Adrenal gland (tissue), 12 donors: ENCODE data around the gene JAZF1. TPM values are rescaled to one million over a fixed set of nuclear protein-coding genes. Genes with fewer than 3 reads are reported as not detected.

Experiments
- DNase-seq, 7 donors: peaks; one replicate each; pipeline ENCODE4 v3.0.0-alpha.2; 2019 to 2020
- H3K27ac ChIP-seq, 5 donors: fragments of 200-600 bp; sonication (generic) in 4 of 5; 1 replicate in 3 of 5; 2 replicates in 2 of 5; pipeline versions ENCODE4 v1.5.1 to v1.8.0; 2016 to 2020; ENCODE audit warnings: mild to moderate bottlenecking in 1 of 5
- H3K27me3 ChIP-seq: fragments of 200-600 bp; 2 replicates; pipeline ENCODE4 v1.8.0; 2021
- H3K36me3 ChIP-seq, 2 donors: fragments of 200-600 bp; replicated peaks in 1 of 2; 1 replicate in 1 of 2; 2 replicates in 1 of 2; pipeline versions ENCODE4 v1.5.1 to v1.8.0; 2018 to 2022
- H3K4me1 ChIP-seq, 2 donors: fragments of 200-600 bp; replicated peaks in 1 of 2; 1 replicate in 1 of 2; 2 replicates in 1 of 2; pipeline versions ENCODE4 v1.5.1 to v1.8.0; 2018 to 2021
- H3K4me3 ChIP-seq, 4 donors: fragments of 200-600 bp; sonication (generic) in 3 of 4; one replicate each; pipeline ENCODE4 v1.5.1; 2016 to 2018
- H3K9me3 ChIP-seq, 3 donors: fragments of 200-600 bp; sonication (generic) in 1 of 3; replicated peaks in 1 of 3; 1 replicate in 2 of 3; 2 replicates in 1 of 3; pipeline versions ENCODE4 v1.5.1 to v1.8.0; 2016 to 2021
- POLR2A ChIP-seq, 2 donors: fragments of 450-650 bp; IDR thresholded peaks; one replicate each; pipeline ENCODE4 v1.6.1; 2017; ENCODE audit warnings: antibody characterized with exemption in 2 of 2, mild to moderate bottlenecking in 2 of 2, moderate library complexity in 1 of 2
- WGBS, 4 donors: extraction: QIAGEN DNeasy Blood & Tissue Kit in 2 of 4; methylation state at CpG; one replicate each; pipeline versions ENCODE4 v1.1.5 to v1.1.7; 2013 to 2017; 5-methylcytosine and 5-hydroxymethylcytosine counted together
- intact Hi-C, 2 donors: fragments of 100-400 bp; cut with DNase I; formaldehyde crosslinking; loops; one replicate each; pipeline versions ENCODE4 v1.14.1 to v1.15.0; 2022 to 2023
- polyA plus RNA-seq, 3 donors: library from polyadenylated mRNA; stranded (reverse); fragments of 200-250 nt in 2 of 3; fragments of 350-450 nt in 1 of 3; fragmentation: Illumina TruSeq in 1 of 3; extraction: RNeasy Lipid Tissue Mini Kit (QIAGEN cat#74804) in 1 of 3; gene quantifications; one replicate each; pipeline ENCODE4 v1.2.3, GENCODE V29; 2013 to 2014
- total RNA-seq, 9 donors: library from RNA; depleted of rRNA in 4 of 9; stranded (reverse); fragments of >200 nt in 4 of 9; fragments of 120-200 nt in 1 of 9; fragmentation: NEBNext Ultra II Directional in 1 of 9; extraction: Animal tissue kit (Norgen Biotek cat#: 25700) in 1 of 9; gene quantifications; one replicate each; pipeline versions ENCODE4 v1.1.0 to v1.2.4, GENCODE V29; 2013 to 2023
- TF ChIP-seq, protein P1 (sequence below), 6 experiments: fragments of 450-650 bp in 4 of 6; fragments of 200-600 bp in 2 of 6; sonication (generic) in 1 of 6; IDR thresholded peaks; 1 replicate in 5 of 6; 2 replicates in 1 of 6; pipeline versions ENCODE4 v1.5.1 to v1.8.0; 2016 to 2021; ENCODE audit warnings: antibody characterized with exemption in 6 of 6, mild to moderate bottlenecking in 2 of 6, moderate library complexity in 1 of 6
- donor health status: healthy with polysubstance abuse.
- donor health status: Bipolar disorder and iron deficiency.
- donor health status: DM: yes; HTN: yes; CAD: no.
- donor health status: DM: no; HTN: no; CAD: no.
- donor health status: DM: no; HTN: no; CAD: no.
- donor health status: DM: yes; HTN: yes; CAD: no.

Gene JAZF1
- total and polyA plus RNA-seq, 12 donors = 18.5 to 192 (median 96.3) TPM

- intact Hi-C loops = no loop called here
- no peak for DNase-seq
- Histone ChIP-seq H3K9me3 (no peaks in the 10 kb centered on the region), H3K4me1 (no peaks in the 10 kb centered on the region), H3K36me3 (no peaks in the 10 kb centered on the region), H3K27me3 (no peaks in the 10 kb centered on the region), H3K27ac (no peak overlapping the region), H3K4me3 (no peak overlapping the region)
- TF ChIP-seq, protein P1, sequence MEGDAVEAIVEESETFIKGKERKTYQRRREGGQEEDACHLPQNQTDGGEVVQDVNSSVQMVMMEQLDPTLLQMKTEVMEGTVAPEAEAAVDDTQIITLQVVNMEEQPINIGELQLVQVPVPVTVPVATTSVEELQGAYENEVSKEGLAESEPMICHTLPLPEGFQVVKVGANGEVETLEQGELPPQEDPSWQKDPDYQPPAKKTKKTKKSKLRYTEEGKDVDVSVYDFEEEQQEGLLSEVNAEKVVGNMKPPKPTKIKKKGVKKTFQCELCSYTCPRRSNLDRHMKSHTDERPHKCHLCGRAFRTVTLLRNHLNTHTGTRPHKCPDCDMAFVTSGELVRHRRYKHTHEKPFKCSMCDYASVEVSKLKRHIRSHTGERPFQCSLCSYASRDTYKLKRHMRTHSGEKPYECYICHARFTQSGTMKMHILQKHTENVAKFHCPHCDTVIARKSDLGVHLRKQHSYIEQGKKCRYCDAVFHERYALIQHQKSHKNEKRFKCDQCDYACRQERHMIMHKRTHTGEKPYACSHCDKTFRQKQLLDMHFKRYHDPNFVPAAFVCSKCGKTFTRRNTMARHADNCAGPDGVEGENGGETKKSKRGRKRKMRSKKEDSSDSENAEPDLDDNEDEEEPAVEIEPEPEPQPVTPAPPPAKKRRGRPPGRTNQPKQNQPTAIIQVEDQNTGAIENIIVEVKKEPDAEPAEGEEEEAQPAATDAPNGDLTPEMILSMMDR (IDR thresholded peaks at IDR 0.05) = no peak
- no peak for TF ChIP-seq POLR2A (IDR thresholded peaks at IDR 0.05)
- 94 to 98% (median 96%) methylated on average over 1 of the region's 1 CpG for WGBS, 4 donors
Observed at GRCh38 chr7:27976531-27976930, 204.1 kb downstream of the JAZF1 start.

- no peaks in the 10 kb centered on the region for H3K4me1 ChIP-seq
- intact Hi-C loops = no loop called here
- 92 to 98% (median 95%) methylated on average over 3 of the region's 3 CpGs for WGBS, 4 donors
Observed at GRCh38 chr7:27973625-27974024, 207.0 kb downstream of the JAZF1 start.

DNA sequence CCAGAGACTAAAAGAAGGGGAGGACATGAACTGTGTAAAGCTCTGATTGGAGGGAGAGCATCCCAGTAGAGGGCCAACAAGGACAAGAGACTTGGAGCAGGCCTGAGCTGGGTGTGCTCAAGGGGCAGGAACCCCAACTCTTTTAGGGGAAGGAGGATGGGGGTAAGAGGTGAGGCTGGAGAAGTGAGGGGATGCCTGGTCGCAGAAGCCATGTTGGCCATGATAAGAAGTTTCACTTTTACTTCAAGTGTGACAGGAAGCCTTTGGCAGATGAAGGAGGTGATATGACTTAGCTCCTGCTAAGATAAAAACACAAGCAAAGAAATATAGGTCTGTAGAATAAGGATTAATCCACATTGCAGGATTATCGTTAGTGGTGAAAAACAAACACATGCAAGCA is 208.3 kb downstream of the JAZF1 start:
- DNase-seq = no peak
- no peak overlapping the region for H3K4me3 ChIP-seq
- no peaks in the 10 kb centered on the region for H3K4me1 ChIP-seq
- no peak overlapping the region for H3K27ac ChIP-seq
- whole genome bisulfite sequencing, 4 donors = 74 to 87% (median 77%) methylated on average over 2 of the region's 2 CpGs
- H3K36me3 ChIP-seq = no peaks in the 10 kb centered on the region
- intact Hi-C loops = no loop called here
- no peaks in the 10 kb centered on the region for H3K9me3 ChIP-seq
- H3K27me3 ChIP-seq = no peaks in the 10 kb centered on the region
- no peak for TF ChIP-seq POLR2A (IDR thresholded peaks at IDR 0.05)

More at GRCh38 chr7:27973625-27974024, 207.0 kb downstream of the JAZF1 start:
- Histone ChIP-seq H3K27me3 (no peaks in the 10 kb centered on the region), H3K27ac (no peak overlapping the region), H3K9me3 (no peaks in the 10 kb centered on the region), H3K36me3 (no peaks in the 10 kb centered on the region), H3K4me3 (no peak overlapping the region)
- DNase-seq = no peak
- TF ChIP-seq, protein P1 (IDR thresholded peaks at IDR 0.05) = no peak
- no peak for TF ChIP-seq POLR2A (IDR thresholded peaks at IDR 0.05)

DNA sequence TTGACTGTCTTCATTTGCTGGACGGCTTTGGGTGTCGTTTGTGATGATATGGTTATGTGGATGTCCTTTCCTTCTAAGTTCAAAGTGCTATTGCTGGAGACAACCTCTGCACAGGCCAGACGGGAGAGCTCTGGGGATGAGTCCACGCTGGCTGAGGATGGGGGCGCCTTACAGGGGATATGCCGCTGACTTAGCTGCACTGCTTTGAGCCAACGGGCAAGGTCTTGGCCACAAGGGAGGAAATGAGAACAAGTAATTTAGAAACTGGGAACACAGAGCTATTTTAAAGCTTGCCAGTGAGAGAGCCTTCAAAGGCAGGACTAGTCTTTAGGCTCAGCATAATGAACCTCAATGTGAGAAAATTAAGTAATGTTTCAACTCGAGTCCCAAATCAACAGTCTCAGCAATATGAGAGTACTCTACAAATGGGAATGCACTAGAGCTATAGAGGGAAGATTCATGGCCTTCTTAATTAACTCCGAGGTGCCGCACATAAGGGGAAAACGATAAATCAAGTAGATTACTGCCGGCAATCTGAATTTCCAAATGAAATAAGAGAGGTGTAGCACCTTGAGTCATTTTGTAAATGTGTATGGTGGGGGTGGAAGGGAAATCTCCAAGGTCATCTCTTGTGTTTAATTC is 209.3 kb downstream of the JAZF1 start:
- Histone ChIP-seq H3K27ac (no peak overlapping the region), H3K27me3 (no peaks in the 10 kb centered on the region), H3K4me1 (no peaks in the 10 kb centered on the region), H3K4me3 (no peak overlapping the region), H3K36me3 (no peaks in the 10 kb centered on the region), H3K9me3 (no peaks in the 10 kb centered on the region)
- intact Hi-C loops = no loop called here
- no peak for DNase-seq
- TF ChIP-seq POLR2A (IDR thresholded peaks at IDR 0.05) = no peak
- TF ChIP-seq, protein P1 (IDR thresholded peaks at IDR 0.05) = no peak
- WGBS, 4 donors = 84 to 92% (median 89%) methylated on average over 12 of the region's 12 CpGs

DNA sequence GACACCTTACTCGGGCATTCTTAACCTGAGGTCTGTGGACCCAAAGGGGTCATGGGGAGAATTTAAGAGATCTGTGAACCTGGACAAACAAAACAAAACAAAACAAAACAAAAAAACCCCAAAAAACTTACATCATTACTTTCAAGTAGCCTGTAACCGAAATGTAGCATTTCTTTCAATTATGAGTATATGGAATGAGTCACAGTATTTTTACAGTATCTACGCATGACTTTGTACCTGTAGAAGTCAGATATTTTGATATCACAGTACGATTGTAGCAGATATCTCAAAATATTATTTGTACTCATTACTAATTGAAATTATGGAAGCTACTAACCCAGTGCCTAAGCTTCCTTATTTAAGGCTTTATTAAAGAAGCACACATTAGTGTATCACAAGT is 210.2 kb downstream of the JAZF1 start:
- TF ChIP-seq POLR2A (IDR thresholded peaks at IDR 0.05) = no peak
- TF ChIP-seq, protein P1 (IDR thresholded peaks at IDR 0.05) = no peak
- intact Hi-C loops = no loop called here
- Histone ChIP-seq H3K27ac (no peak overlapping the region), H3K4me1 (peaks cover 0 to 7% of the 10 kb centered on the region in 2 donors), H3K9me3 (no peaks in the 10 kb centered on the region), H3K4me3 (no peak overlapping the region), H3K36me3 (no peaks in the 10 kb centered on the region), H3K27me3 (no peaks in the 10 kb centered on the region)
- DNase-seq = no peak
- WGBS, 4 donors = 71 to 85% (median 76%) methylated on average over 4 of the region's 4 CpGs
